GM18868 (cell line): ENCODE results near the gene ADGRA3.
A peak's percentile ranks its signal among the peaks of the same experiment; 100 is the strongest.

Experiments
- ATAC-seq: cut with Tn5 transposase; IDR thresholded peaks from one replicate; pipeline ENCODE4 v1.9.1; 2021; ENCODE audit warnings: mild to moderate bottlenecking, moderate library complexity; ENCODE audit not compliant: unreplicated experiment

ADGRA3 gene

DNA sequence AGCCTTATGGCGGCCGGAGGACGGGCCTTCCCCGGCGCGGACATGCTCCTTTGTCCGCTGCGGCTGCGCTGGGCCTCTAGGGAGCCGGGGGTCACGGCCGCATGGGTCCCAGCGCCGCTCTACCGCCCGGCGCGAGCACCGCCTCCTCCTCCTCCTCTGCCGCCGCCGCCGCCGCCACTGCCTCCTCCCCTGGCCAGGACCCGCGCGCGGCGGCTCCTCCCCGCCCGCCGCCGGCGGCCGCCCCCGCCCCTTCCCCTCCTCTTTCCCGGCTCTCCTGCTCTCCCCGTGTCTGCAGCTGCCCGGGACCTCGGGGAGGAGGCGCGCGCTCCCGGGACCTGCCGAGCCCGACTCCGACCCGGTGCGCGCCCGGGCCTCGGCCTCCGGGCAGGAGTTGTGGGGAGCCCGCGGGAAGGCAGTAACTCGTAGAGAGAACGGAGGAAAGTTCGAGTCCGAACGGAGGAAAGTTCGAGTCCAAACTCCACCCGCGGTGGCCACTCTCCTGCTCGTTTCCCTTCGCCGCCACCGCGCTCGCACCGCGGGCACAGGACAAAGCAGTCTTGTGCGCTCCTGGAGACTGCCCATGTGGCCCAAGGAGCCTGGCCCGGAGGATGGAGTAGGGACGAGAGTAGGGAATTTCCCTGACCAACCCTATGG, at the start of gene ADGRA3:
Gene ADGRA3 (minus strand): TSS at position 179 of the 654 bp plus-strand sequence. CDS start 282 bp downstream, outside the sequence.
- ATAC-seq, result peak; percentile 73

DNA sequence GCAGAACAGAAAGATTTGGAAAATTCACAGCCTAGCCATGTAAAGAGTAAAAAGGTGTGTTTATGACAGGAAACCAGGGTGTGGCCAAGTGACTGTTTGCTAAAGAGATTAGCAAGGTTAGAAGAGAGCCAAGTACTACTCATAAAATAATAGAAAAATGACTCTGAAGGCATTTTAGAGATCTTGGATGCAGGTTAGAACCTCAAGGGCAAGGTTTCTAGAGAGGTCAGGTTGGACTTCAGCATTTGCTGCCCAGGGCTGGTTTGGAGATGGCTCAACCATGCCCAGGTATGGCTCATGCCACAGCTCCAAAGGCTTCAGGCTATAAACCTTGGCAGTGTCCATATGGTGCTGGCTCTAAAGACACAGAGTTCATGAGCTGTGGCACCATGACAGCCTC, 40.6 kb upstream of the ADGRA3 start:
- ATAC-seq, result no peak

GRCh38 chr4:22554670-22555069, 38.8 kb upstream of the ADGRA3 start:
- ATAC-seq, result no peak

GRCh38 chr4:22553560-22553959, 37.7 kb upstream of the ADGRA3 start:
- no peak for ATAC-seq

DNA sequence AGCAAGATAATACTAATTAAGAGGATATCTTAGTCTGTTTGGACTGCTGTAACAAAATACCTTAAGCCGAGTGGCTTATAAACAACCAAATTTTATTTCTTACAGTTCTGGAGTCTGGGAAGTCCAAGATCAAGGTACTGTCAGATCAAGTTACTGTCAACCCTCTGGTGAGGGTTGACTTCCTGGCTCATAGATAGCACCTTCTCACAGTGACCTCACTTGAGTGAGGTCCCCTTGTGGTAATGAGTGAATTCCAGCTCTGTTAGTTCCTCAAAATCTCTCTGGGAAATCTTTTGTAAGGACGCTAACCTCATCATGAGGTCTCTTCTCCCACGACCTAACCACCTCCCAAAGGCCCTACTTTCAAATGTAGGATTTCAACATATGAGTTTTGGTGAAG, 36.9 kb upstream of the ADGRA3 start:
- no peak for ATAC-seq

- no peak for ATAC-seq
Measured at GRCh38 chr4:22551550-22551949, 35.7 kb upstream of the ADGRA3 start.

DNA sequence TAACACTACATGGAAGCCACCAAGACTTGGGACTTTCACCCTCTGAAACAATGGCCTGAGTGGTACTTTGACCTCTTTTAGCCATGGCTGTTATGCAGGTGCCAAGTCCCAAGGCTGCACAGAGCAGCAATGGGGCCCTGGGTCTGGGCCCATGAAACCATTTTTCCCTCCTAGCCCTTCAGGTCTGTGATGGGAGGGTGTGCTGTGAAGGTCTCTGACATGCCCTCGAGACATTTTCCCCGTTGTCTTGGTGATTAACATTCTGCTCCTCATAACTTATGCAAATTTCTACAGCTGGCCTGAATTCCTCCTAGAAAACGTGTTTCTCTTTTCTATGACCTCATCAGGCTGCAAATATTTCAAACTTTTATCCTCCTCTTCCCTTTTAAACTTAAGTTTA, 30.4 kb upstream of the ADGRA3 start:
- ATAC-seq, result no peak

DNA sequence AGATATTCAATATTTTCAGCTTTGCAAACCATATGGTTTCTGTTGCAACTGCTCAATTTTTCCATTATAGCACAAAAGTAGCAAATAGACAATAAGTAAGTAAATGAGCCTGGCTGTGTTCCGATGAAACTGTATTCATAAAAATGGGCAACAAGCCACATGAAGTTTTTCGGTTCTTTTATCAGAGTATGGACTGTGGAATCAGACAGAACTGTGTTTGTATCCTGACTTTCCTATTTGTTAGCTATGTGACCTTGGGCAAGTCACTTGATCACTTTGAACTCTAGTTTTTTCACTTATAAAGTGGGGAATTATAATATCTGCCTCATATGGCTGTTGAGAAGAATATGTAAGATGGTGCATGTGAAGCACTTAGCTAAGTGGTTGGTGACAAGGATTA, 23.4 kb upstream of the ADGRA3 start:
- ATAC-seq, result no peak

- no peak for ATAC-seq
Measured at GRCh38 chr4:22537864-22538263, 22.0 kb upstream of the ADGRA3 start.

- no peak for ATAC-seq
Measured at GRCh38 chr4:22534374-22534773, 18.5 kb upstream of the ADGRA3 start.

DNA sequence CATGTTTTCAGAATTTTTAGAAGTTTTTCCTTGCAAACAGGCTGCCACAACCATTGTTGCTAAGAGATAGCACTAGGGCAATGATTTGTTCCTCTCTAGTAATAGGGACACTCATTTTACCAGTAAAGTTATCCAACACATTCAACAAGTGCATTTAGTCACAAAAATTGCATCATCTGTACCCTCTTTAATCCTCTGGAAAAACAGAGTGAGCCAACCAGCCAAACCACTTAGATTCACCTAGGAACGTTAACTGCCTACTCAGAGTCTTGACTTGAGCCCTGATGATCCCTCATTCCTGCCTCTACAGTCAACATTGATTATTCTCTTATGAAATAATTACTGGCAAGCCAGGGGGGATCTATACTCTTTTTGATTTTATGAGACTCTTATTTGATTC, 17.0 kb upstream of the ADGRA3 start:
- no peak for ATAC-seq

DNA sequence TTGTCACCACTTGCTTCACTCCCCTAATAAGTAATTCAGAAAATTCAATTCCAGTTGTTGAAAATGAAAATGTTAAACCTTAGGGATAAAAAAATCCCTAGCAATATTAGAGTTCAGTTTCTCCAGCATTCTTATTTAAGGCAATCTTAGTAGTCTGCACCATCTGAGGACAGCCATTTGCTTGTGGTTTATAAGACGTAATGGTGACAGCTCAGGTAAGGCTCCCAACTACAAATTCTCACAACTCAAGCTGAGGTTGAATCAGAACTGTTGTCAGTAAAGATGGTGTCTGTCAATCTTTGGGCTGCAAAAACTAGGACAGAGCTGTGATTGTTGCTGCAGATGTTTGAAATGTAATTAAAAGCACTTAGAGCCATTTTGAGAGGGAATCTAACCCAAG, 16.3 kb upstream of the ADGRA3 start:
- no peak for ATAC-seq

GRCh38 chr4:22531311-22532019, 15.6 kb upstream of the ADGRA3 start:
- ATAC-seq, result no peak

GRCh38 chr4:22524895-22525294, 9.0 kb upstream of the ADGRA3 start:
- no peak for ATAC-seq

DNA sequence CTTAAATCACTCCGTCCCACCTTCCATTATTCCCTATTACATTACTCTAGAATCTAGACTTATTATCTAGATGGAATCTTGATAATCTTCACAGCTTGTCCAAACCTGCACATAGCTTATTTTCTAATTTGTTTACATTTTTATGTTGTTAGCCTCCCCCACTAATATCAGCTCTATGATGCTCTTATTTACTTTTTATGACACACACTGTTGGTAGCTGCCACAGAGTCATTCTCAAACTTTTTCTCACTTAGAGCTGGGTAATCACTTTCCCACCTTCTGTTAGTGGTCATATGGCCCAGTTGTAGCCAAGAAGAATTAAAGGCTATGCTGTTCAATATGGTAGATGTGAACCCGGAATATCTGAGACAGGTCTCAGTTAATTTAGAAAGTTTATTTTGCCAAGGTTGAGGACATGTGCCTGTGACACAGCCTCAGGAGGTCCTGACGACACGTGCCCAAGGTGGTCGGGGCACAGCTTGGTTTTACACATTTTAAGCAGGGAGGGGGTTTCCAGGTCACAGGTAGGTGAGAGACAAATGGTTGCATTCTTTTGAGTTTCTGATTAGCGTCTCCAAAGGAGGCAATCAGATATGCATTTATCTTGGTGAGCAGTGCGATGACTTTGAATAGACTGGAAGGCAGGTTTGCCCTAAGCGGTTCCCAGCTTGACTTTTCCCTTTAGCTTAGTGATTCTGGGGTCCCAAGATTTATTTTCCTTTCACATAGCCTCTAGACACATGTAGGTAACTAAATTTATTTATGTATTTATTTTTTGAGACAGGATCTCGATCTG, 7.0 kb upstream of the ADGRA3 start:
- ATAC-seq, result no peak

DNA sequence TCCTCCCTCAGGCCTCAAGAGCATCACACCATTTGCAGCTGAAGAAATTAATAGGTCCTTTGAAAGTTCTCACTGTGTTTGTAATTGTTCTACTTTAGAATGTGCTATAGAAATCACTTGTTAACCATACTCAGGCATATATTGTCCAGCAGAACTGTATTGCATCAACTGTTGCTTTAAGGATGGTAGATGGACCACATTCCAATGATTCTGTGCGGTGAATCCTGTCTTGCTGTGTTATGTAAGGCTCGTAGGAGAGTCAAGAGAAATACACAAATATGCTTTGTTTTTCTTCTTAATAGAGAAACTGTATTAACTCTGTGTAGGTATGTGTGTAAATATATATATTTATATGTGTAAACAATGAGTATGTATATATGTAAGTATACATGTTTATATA, 6.3 kb upstream of the ADGRA3 start:
- ATAC-seq, result no peak

- no peak for ATAC-seq
Measured at GRCh38 chr4:22521240-22521639, 5.4 kb upstream of the ADGRA3 start.

DNA sequence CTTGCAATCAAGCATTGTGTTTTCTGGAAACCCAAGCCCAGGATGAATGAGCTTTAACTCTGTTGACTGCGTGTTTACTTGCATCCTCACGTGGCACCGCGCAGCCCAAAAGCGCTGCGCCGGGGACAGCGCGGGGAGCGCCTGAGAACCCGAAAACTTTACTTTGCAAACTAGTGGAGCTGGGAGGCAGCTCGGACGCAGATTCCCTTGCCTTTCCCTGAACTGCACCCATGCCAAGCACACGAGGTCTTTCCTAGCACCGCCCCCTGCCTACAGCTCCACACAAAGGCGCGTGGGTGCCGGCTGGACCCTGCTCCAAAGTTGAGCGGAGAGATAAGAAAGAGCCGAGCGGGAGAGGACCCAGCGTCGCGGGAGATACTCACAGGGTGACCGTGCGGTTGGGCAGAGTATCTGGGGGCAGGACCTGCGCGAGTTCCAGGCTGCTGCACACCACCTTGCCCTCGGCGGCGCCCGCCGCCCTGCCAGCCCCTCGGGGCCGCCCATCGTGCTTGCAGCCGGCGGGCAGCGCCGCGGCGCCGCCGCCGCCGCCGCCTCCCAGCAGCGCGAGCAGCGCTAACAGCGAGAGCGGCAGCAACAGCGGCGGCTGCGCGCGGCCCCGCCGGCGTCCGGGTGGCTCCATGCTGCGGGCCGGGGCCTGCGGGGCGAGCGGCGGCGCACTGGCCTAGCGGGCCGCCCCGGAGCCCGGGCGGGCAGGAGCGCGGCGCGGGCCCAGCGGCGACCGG, 550 bp downstream of the ADGRA3 start:
- ATAC-seq, result peak; percentile 60

DNA sequence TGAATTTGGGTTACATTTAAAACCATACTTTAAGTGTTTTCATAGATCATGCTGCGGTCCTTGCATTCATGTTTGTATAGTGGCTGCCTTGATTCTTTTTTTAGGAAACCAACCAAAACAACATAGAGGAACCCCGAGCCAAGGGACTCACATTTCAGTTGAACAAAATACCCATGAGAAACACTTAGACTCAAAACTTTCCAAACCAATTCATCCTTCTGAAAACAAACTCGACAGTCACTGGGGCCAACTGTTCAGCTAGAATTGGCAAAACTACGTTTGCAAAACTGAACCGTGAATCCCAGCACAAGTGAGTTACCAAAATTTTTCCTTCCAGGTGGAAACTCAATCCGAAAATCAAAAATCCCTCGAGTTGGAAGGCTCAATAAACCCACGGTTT, 1.4 kb downstream of the ADGRA3 start:
- no peak for ATAC-seq

- ATAC-seq, result no peak
Measured at GRCh38 chr4:22514001-22514400, 1.9 kb downstream of the ADGRA3 start.

GRCh38 chr4:22512306-22512705, 3.6 kb downstream of the ADGRA3 start:
- ATAC-seq, result no peak
